HL-60 (cell line): ENCODE data around the gene REC114.

Experiments
- TF ChIP-seq, protein P1 (sequence below): IDR thresholded peaks from one replicate; pipeline ENCODE4 v1.5.1; 2011; ENCODE audit warnings: low read length, control low read depth, inconsistent platforms; ENCODE audit not compliant: insufficient read depth
- TF ChIP-seq, protein P2 (sequence below): IDR thresholded peaks from 2 replicates; pipeline ENCODE4 v1.6.1; 2012; ENCODE audit warnings: low read depth; ENCODE audit not compliant: insufficient replicate concordance

GRCh38 chr15:73414876-73415275, 28.1 kb upstream of the REC114 start:
- TF ChIP-seq, protein P1, sequence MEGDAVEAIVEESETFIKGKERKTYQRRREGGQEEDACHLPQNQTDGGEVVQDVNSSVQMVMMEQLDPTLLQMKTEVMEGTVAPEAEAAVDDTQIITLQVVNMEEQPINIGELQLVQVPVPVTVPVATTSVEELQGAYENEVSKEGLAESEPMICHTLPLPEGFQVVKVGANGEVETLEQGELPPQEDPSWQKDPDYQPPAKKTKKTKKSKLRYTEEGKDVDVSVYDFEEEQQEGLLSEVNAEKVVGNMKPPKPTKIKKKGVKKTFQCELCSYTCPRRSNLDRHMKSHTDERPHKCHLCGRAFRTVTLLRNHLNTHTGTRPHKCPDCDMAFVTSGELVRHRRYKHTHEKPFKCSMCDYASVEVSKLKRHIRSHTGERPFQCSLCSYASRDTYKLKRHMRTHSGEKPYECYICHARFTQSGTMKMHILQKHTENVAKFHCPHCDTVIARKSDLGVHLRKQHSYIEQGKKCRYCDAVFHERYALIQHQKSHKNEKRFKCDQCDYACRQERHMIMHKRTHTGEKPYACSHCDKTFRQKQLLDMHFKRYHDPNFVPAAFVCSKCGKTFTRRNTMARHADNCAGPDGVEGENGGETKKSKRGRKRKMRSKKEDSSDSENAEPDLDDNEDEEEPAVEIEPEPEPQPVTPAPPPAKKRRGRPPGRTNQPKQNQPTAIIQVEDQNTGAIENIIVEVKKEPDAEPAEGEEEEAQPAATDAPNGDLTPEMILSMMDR: no peak
- TF ChIP-seq, protein P2, sequence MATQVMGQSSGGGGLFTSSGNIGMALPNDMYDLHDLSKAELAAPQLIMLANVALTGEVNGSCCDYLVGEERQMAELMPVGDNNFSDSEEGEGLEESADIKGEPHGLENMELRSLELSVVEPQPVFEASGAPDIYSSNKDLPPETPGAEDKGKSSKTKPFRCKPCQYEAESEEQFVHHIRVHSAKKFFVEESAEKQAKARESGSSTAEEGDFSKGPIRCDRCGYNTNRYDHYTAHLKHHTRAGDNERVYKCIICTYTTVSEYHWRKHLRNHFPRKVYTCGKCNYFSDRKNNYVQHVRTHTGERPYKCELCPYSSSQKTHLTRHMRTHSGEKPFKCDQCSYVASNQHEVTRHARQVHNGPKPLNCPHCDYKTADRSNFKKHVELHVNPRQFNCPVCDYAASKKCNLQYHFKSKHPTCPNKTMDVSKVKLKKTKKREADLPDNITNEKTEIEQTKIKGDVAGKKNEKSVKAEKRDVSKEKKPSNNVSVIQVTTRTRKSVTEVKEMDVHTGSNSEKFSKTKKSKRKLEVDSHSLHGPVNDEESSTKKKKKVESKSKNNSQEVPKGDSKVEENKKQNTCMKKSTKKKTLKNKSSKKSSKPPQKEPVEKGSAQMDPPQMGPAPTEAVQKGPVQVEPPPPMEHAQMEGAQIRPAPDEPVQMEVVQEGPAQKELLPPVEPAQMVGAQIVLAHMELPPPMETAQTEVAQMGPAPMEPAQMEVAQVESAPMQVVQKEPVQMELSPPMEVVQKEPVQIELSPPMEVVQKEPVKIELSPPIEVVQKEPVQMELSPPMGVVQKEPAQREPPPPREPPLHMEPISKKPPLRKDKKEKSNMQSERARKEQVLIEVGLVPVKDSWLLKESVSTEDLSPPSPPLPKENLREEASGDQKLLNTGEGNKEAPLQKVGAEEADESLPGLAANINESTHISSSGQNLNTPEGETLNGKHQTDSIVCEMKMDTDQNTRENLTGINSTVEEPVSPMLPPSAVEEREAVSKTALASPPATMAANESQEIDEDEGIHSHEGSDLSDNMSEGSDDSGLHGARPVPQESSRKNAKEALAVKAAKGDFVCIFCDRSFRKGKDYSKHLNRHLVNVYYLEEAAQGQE: no peak
